Neural crest cell (in vitro differentiated cells): Measurements from ENCODE around the gene PHTF2. TPM values are rescaled to one million over a fixed set of nuclear protein-coding genes. Genes with fewer than 3 reads are reported as not detected.

ENCODE experiments used
- DNase-seq: peaks from one replicate; pipeline ENCODE4 v3.0.0; 2021; ENCODE audit warnings: low read depth, mixed read lengths, low spot score
- H3K27ac Mint-ChIP-seq: one replicate; pipeline ENCODE4 v1.8.0; 2021; ENCODE audit warnings: mild to moderate bottlenecking, mixed read lengths; ENCODE audit not compliant: unreplicated experiment
- H3K27me3 Mint-ChIP-seq: 2 replicates; pipeline ENCODE4 v1.8.0; 2021; ENCODE audit warnings: low read depth, mild to moderate bottlenecking, mixed read lengths
- H3K36me3 Mint-ChIP-seq: 2 replicates; pipeline ENCODE4 v1.8.0; 2021; ENCODE audit warnings: low read depth, mild to moderate bottlenecking, mixed read lengths
- H3K4me1 Mint-ChIP-seq: 2 replicates; pipeline ENCODE4 v1.8.0; 2021; ENCODE audit warnings: mixed read lengths
- H3K4me3 Mint-ChIP-seq: one replicate; pipeline ENCODE4 v1.8.0; 2021; ENCODE audit warnings: mild to moderate bottlenecking, mixed read lengths
- H3K9me3 Mint-ChIP-seq: 2 replicates; pipeline ENCODE4 v1.8.0; 2021; ENCODE audit warnings: mixed read lengths
- CTCF ChIP-seq: fragments of 200-600 bp; sonication (generic); conservative IDR thresholded peaks from 2 replicates; pipeline ENCODE4 v1.5.0; 2021; ENCODE audit warnings: antibody characterized with exemption, mild to moderate bottlenecking
- total RNA-seq: library from RNA; stranded (reverse); gene quantifications from 2 replicates; pipeline ENCODE4 v1.2.1, GENCODE V29; 2021

Gene PHTF2
- total RNA-seq, 1 donor from 2014 or later: 19.8 TPM

- H3K4me1 Mint-ChIP-seq: no peaks in the 10 kb centered on the region
- H3K9me3 Mint-ChIP-seq: no peaks in the 10 kb centered on the region
- H3K27me3 Mint-ChIP-seq: no peaks in the 10 kb centered on the region
- no peak overlapping the region for H3K27ac Mint-ChIP-seq
- no peak overlapping the region for H3K4me3 Mint-ChIP-seq
- DNase-seq: no peak
- peaks cover 5% of the 10 kb centered on the region for H3K36me3 Mint-ChIP-seq
- TF ChIP-seq CTCF: no peak
These were observed 57.0 kb downstream of the PHTF2 start for GRCh38 chr7:77855371-77856083.

GRCh38 chr7:77858278-77858677 lies 59.7 kb downstream of the PHTF2 start:
- Mint-ChIP-seq H3K36me3 (peaks cover 5% of the 10 kb centered on the region), H3K4me3 (no peak overlapping the region), H3K9me3 (no peaks in the 10 kb centered on the region), H3K27ac (peak overlapping the region; percentile 15), H3K27me3 (no peaks in the 10 kb centered on the region), H3K4me1 (no peaks in the 10 kb centered on the region)
- DNase-seq: no peak
- no peak for TF ChIP-seq CTCF

- peaks cover 3% of the 10 kb centered on the region for H3K36me3 Mint-ChIP-seq
- no peaks in the 10 kb centered on the region for H3K9me3 Mint-ChIP-seq
- DNase-seq: no peak
- no peak for TF ChIP-seq CTCF
- no peak overlapping the region for H3K27ac Mint-ChIP-seq
- no peak overlapping the region for H3K4me3 Mint-ChIP-seq
- H3K27me3 Mint-ChIP-seq: no peaks in the 10 kb centered on the region
- H3K4me1 Mint-ChIP-seq: no peaks in the 10 kb centered on the region
These were observed 60.8 kb downstream of the PHTF2 start for GRCh38 chr7:77859343-77859742.

GRCh38 chr7:77862691-77863090 lies 64.1 kb downstream of the PHTF2 start:
- no peak overlapping the region for H3K4me3 Mint-ChIP-seq
- peaks cover 4% of the 10 kb centered on the region for H3K4me1 Mint-ChIP-seq
- H3K9me3 Mint-ChIP-seq: no peaks in the 10 kb centered on the region
- TF ChIP-seq CTCF: no peak
- H3K36me3 Mint-ChIP-seq: no peaks in the 10 kb centered on the region
- no peak overlapping the region for H3K27ac Mint-ChIP-seq
- H3K27me3 Mint-ChIP-seq: no peaks in the 10 kb centered on the region
- DNase-seq: no peak

GRCh38 chr7:77863860-77864259 lies 65.3 kb downstream of the PHTF2 start:
- no peaks in the 10 kb centered on the region for H3K27me3 Mint-ChIP-seq
- DNase-seq: no peak
- H3K4me1 Mint-ChIP-seq: peaks cover 4% of the 10 kb centered on the region
- no peak for TF ChIP-seq CTCF
- H3K36me3 Mint-ChIP-seq: no peaks in the 10 kb centered on the region
- H3K9me3 Mint-ChIP-seq: no peaks in the 10 kb centered on the region
- no peak overlapping the region for H3K27ac Mint-ChIP-seq
- H3K4me3 Mint-ChIP-seq: no peak overlapping the region
